ENCODE data around the gene DHX57. TPM values are rescaled to one million over a fixed set of nuclear protein-coding genes. Genes with fewer than 3 reads are reported as not detected.

The DHX57 gene
- total RNA-seq, 1 donor from 2014 or later = 27.0 TPM

- TF ChIP-seq, protein P1, sequence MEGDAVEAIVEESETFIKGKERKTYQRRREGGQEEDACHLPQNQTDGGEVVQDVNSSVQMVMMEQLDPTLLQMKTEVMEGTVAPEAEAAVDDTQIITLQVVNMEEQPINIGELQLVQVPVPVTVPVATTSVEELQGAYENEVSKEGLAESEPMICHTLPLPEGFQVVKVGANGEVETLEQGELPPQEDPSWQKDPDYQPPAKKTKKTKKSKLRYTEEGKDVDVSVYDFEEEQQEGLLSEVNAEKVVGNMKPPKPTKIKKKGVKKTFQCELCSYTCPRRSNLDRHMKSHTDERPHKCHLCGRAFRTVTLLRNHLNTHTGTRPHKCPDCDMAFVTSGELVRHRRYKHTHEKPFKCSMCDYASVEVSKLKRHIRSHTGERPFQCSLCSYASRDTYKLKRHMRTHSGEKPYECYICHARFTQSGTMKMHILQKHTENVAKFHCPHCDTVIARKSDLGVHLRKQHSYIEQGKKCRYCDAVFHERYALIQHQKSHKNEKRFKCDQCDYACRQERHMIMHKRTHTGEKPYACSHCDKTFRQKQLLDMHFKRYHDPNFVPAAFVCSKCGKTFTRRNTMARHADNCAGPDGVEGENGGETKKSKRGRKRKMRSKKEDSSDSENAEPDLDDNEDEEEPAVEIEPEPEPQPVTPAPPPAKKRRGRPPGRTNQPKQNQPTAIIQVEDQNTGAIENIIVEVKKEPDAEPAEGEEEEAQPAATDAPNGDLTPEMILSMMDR (IDR thresholded peaks at IDR 0.05; ENCODE audit: unreplicated experiment) = no peak
- Mint-ChIP-seq H3K27me3 (ENCODE audit: unreplicated experiment) (no peaks in the 10 kb centered on the region), H3K4me3 (ENCODE audit: unreplicated experiment) (no peak overlapping the region), H3K9me3 (ENCODE audit: unreplicated experiment) (no peaks in the 10 kb centered on the region), H3K36me3 (ENCODE audit: low read depth, unreplicated experiment) (peaks cover 11% of the 10 kb centered on the region), H3K27ac (ENCODE audit: unreplicated experiment) (no peak overlapping the region), H3K4me1 (ENCODE audit: unreplicated experiment) (no peaks in the 10 kb centered on the region)
- no peak for DNase-seq (ENCODE audit: low spot score)
Observed at GRCh38 chr2:38850045-38850444, 25.7 kb downstream of the DHX57 start.

DNA sequence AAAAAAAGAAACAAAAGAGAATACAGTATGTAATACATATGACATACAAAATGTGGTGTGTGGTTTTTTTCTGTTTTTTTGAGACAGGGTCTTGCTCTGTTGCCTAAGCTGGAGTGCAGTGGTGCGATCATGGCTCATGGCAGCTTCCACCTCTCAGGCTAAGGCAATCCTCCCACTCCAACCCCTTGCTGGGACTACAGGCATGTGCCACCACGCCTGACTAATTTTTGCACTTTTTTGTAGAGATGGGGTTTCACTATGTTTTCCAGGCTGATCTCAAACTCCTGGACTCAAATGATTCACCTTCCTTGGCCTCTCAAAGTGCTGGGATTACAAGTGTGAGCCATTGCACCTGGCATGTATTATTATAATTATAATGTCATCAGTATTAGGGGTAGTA, 38.9 kb downstream of the DHX57 start:
- H3K4me1 Mint-ChIP-seq (ENCODE audit: unreplicated experiment) = no peaks in the 10 kb centered on the region
- no peak overlapping the region for H3K27ac Mint-ChIP-seq (ENCODE audit: unreplicated experiment)
- peaks cover 4% of the 10 kb centered on the region for H3K36me3 Mint-ChIP-seq (ENCODE audit: low read depth, unreplicated experiment)
- no peaks in the 10 kb centered on the region for H3K9me3 Mint-ChIP-seq (ENCODE audit: unreplicated experiment)
- TF ChIP-seq, protein P1 (IDR thresholded peaks at IDR 0.05; ENCODE audit: unreplicated experiment) = no peak
- no peak overlapping the region for H3K4me3 Mint-ChIP-seq (ENCODE audit: unreplicated experiment)
- H3K27me3 Mint-ChIP-seq (ENCODE audit: unreplicated experiment) = no peaks in the 10 kb centered on the region
- no peak for DNase-seq (ENCODE audit: low spot score)

DNA sequence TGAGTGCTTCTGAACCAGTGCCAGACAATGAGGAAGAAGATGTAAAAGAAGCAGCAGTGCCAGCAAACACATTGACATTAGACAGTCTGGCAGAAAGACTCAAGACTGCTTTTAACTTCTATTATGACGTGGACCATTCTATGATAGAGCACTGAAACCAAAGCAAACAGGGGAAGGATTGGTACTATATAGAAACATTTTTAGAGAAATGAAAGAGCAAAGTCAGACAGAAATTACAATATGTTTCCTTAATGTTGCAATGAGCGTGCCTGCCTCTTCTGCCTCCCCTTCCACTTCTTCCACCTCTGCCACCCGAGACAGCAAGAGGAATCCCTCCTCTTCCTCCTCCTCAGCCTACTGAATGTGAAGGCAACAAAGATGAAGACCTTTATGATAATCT, 39.7 kb downstream of the DHX57 start:
- TF ChIP-seq, protein P1 (IDR thresholded peaks at IDR 0.05; ENCODE audit: unreplicated experiment) = no peak
- no peaks in the 10 kb centered on the region for H3K9me3 Mint-ChIP-seq (ENCODE audit: unreplicated experiment)
- no peaks in the 10 kb centered on the region for H3K4me1 Mint-ChIP-seq (ENCODE audit: unreplicated experiment)
- no peak overlapping the region for H3K4me3 Mint-ChIP-seq (ENCODE audit: unreplicated experiment)
- H3K27me3 Mint-ChIP-seq (ENCODE audit: unreplicated experiment) = no peaks in the 10 kb centered on the region
- no peak overlapping the region for H3K27ac Mint-ChIP-seq (ENCODE audit: unreplicated experiment)
- DNase-seq (ENCODE audit: low spot score) = no peak
- H3K36me3 Mint-ChIP-seq (ENCODE audit: low read depth, unreplicated experiment) = peaks cover 4% of the 10 kb centered on the region

GRCh38 chr2:38835015-38835601, 40.6 kb downstream of the DHX57 start:
- DNase-seq (ENCODE audit: low spot score) = peak; percentile 21
- TF ChIP-seq, protein P1 (IDR thresholded peaks at IDR 0.05; ENCODE audit: unreplicated experiment) = peak; percentile 62
- Mint-ChIP-seq H3K36me3 (ENCODE audit: low read depth, unreplicated experiment) (peaks cover 4% of the 10 kb centered on the region), H3K27me3 (ENCODE audit: unreplicated experiment) (no peaks in the 10 kb centered on the region), H3K27ac (ENCODE audit: unreplicated experiment) (no peak overlapping the region), H3K4me3 (ENCODE audit: unreplicated experiment) (no peak overlapping the region), H3K9me3 (ENCODE audit: unreplicated experiment) (no peaks in the 10 kb centered on the region), H3K4me1 (ENCODE audit: unreplicated experiment) (no peaks in the 10 kb centered on the region)

GRCh38 chr2:38830526-38831159, 45.1 kb downstream of the DHX57 start:
- DNase-seq (ENCODE audit: low spot score) = no peak
- Mint-ChIP-seq H3K4me3 (ENCODE audit: unreplicated experiment) (no peak overlapping the region), H3K36me3 (ENCODE audit: low read depth, unreplicated experiment) (peaks cover 6% of the 10 kb centered on the region), H3K27me3 (ENCODE audit: unreplicated experiment) (no peaks in the 10 kb centered on the region), H3K9me3 (ENCODE audit: unreplicated experiment) (no peaks in the 10 kb centered on the region), H3K4me1 (ENCODE audit: unreplicated experiment) (no peaks in the 10 kb centered on the region), H3K27ac (ENCODE audit: unreplicated experiment) (no peak overlapping the region)
- TF ChIP-seq, protein P1 (IDR thresholded peaks at IDR 0.05; ENCODE audit: unreplicated experiment) = no peak

Measured in endothelial cell (in vitro differentiated cells).